ENCODE measurements around the gene KCNMA1. TPM values are rescaled to one million over a fixed set of nuclear protein-coding genes. Genes with fewer than 3 reads are reported as not detected.

The KCNMA1 gene
- polyA plus RNA-seq, 1 donor from 2014 or later = 60.8 TPM

DNA sequence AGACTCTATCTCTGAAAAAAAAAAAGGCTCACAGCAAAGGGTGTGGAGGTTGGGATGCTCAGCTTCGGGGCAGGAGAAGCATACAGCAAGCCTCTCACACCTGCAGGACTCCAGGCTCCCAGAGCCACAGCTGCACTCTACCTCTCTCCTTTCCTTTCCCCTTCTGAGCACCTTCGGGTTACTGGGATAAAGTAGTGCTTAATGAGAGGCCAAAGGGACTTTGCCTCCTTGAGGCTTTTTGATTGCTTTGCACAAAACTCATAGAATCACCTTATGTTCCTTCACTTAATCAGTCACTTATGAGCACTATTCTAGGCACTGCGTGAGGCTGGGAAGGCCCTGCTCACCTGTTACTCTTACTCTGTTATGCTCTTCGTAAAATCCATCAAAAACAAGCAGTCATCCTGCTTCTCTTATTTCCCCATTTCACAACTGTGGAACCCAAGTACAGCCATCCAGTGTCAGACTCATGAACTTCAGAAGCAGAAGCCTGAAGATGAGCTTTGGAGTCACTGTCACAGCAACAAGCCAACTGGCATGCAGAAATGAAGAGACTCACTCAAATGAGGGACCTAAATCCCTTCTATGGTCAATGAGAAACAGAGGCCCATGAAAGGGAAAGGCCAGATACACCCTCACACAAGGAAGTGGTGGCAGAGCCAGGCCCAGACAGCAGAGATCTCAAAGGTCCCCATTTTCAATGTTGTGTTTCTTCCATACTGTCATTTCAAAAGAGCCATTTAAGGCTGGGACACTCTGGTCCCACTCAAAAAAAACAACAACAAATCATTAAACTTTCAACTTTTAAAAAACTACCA lies 205.4 kb downstream of the KCNMA1 start:
- Histone ChIP-seq H3K36me3 (ENCODE audit: insufficient read depth, low read length) (no peaks in the 10 kb centered on the region), H3K4me3 (ENCODE audit: low read length) (no peak overlapping the region), H4K20me1 (ENCODE audit: insufficient read depth) (no peaks in the 10 kb centered on the region), H3K27ac (ENCODE audit: low read length) (no peak overlapping the region), H3K9ac (ENCODE audit: low read length) (no peak overlapping the region), H3K79me2 (replicated peaks; ENCODE audit: insufficient read depth, low read length) (no peaks in the 10 kb centered on the region), H3K9me2 (ENCODE audit: insufficient read depth, low read length) (no peaks in the 10 kb centered on the region), H3F3A (ENCODE audit: insufficient read depth, low read length, poor library complexity, severe bottlenecking) (no peaks in the 10 kb centered on the region), H2AFZ (ENCODE audit: low read depth, low read length) (no peak overlapping the region), H3K27me3 (ENCODE audit: insufficient read depth, low read depth, low read length) (no peaks in the 10 kb centered on the region), H3K9me3 (ENCODE audit: low read length) (no peaks in the 10 kb centered on the region), H3K4me2 (ENCODE audit: low read length) (no peak overlapping the region)
- TF ChIP-seq POLR2AphosphoS5 (IDR thresholded peaks at IDR 0.05) = no peak
- no peak for TF ChIP-seq MXI1 (conservative IDR thresholded peaks at IDR 0.05; ENCODE audit: poor library complexity, severe bottlenecking)
- no peak for TF ChIP-seq EP300 (conservative IDR thresholded peaks at IDR 0.05; ENCODE audit: poor library complexity, severe bottlenecking)
- TF ChIP-seq RAD21 (conservative IDR thresholded peaks at IDR 0.05) = no peak
- TF ChIP-seq TAF1 (IDR thresholded peaks at IDR 0.05; ENCODE audit: low read depth) = no peak
- no peak for TF ChIP-seq SMC3 (conservative IDR thresholded peaks at IDR 0.05; ENCODE audit: poor library complexity)
- TF ChIP-seq, protein P1, sequence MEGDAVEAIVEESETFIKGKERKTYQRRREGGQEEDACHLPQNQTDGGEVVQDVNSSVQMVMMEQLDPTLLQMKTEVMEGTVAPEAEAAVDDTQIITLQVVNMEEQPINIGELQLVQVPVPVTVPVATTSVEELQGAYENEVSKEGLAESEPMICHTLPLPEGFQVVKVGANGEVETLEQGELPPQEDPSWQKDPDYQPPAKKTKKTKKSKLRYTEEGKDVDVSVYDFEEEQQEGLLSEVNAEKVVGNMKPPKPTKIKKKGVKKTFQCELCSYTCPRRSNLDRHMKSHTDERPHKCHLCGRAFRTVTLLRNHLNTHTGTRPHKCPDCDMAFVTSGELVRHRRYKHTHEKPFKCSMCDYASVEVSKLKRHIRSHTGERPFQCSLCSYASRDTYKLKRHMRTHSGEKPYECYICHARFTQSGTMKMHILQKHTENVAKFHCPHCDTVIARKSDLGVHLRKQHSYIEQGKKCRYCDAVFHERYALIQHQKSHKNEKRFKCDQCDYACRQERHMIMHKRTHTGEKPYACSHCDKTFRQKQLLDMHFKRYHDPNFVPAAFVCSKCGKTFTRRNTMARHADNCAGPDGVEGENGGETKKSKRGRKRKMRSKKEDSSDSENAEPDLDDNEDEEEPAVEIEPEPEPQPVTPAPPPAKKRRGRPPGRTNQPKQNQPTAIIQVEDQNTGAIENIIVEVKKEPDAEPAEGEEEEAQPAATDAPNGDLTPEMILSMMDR (IDR thresholded peaks at IDR 0.05; ENCODE audit: poor library complexity, severe bottlenecking) = no peak
- no peak for TF ChIP-seq EZH2 (IDR thresholded peaks at IDR 0.05; ENCODE audit: borderline replicate concordance, insufficient read depth, low read length, poor library complexity, severe bottlenecking)
- TF ChIP-seq, protein P2, sequence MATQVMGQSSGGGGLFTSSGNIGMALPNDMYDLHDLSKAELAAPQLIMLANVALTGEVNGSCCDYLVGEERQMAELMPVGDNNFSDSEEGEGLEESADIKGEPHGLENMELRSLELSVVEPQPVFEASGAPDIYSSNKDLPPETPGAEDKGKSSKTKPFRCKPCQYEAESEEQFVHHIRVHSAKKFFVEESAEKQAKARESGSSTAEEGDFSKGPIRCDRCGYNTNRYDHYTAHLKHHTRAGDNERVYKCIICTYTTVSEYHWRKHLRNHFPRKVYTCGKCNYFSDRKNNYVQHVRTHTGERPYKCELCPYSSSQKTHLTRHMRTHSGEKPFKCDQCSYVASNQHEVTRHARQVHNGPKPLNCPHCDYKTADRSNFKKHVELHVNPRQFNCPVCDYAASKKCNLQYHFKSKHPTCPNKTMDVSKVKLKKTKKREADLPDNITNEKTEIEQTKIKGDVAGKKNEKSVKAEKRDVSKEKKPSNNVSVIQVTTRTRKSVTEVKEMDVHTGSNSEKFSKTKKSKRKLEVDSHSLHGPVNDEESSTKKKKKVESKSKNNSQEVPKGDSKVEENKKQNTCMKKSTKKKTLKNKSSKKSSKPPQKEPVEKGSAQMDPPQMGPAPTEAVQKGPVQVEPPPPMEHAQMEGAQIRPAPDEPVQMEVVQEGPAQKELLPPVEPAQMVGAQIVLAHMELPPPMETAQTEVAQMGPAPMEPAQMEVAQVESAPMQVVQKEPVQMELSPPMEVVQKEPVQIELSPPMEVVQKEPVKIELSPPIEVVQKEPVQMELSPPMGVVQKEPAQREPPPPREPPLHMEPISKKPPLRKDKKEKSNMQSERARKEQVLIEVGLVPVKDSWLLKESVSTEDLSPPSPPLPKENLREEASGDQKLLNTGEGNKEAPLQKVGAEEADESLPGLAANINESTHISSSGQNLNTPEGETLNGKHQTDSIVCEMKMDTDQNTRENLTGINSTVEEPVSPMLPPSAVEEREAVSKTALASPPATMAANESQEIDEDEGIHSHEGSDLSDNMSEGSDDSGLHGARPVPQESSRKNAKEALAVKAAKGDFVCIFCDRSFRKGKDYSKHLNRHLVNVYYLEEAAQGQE (IDR thresholded peaks at IDR 0.05; ENCODE audit: borderline replicate concordance) = no peak

DNA sequence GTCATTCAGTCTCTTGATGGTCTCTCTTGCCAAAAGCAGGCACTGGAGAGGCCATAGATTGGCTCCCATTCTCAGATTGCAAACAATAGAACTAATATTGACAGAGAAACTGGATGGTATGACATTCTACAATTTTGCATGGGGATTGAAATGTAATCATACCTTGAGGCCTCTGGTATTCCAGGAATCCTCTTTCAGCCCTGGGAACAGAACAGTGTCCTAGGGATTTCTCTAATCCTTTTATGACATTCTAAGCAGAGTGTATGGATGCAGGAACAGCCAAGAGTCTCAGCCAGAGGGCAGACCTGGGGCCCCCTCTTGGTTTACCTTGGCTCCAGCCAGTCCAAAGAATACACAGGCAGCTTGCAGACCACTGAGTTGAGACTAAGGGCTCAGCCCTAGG lies 206.4 kb downstream of the KCNMA1 start:
- no peak overlapping the region for H2AFZ ChIP-seq (ENCODE audit: low read depth, low read length)
- no peak overlapping the region for H3K27ac ChIP-seq (ENCODE audit: low read length)

More for the DNA sequence above, 206.4 kb downstream of the KCNMA1 start:
- Histone ChIP-seq H3K4me2 (ENCODE audit: low read length) (no peak overlapping the region), H3K27me3 (ENCODE audit: insufficient read depth, low read depth, low read length) (no peaks in the 10 kb centered on the region), H3K4me3 (ENCODE audit: low read length) (no peak overlapping the region), H4K20me1 (ENCODE audit: insufficient read depth) (no peaks in the 10 kb centered on the region), H3K9me2 (ENCODE audit: insufficient read depth, low read length) (no peaks in the 10 kb centered on the region), H3K79me2 (replicated peaks; ENCODE audit: insufficient read depth, low read length) (no peaks in the 10 kb centered on the region), H3K36me3 (ENCODE audit: insufficient read depth, low read length) (no peaks in the 10 kb centered on the region), H3F3A (ENCODE audit: insufficient read depth, low read length, poor library complexity, severe bottlenecking) (no peaks in the 10 kb centered on the region), H3K9ac (ENCODE audit: low read length) (no peak overlapping the region), H3K9me3 (ENCODE audit: low read length) (no peaks in the 10 kb centered on the region)
- TF ChIP-seq SMC3 (conservative IDR thresholded peaks at IDR 0.05; ENCODE audit: poor library complexity) = no peak
- TF ChIP-seq POLR2AphosphoS5 (IDR thresholded peaks at IDR 0.05) = no peak
- TF ChIP-seq RAD21 (conservative IDR thresholded peaks at IDR 0.05) = no peak
- TF ChIP-seq, protein P1 (IDR thresholded peaks at IDR 0.05; ENCODE audit: poor library complexity, severe bottlenecking) = no peak
- no peak for TF ChIP-seq EP300 (conservative IDR thresholded peaks at IDR 0.05; ENCODE audit: poor library complexity, severe bottlenecking)

Data from neural cell (in vitro differentiated cells).